Smooth muscle cell (in vitro differentiated cells): ENCODE results near the gene B3GAT1. TPM values are rescaled to one million over a fixed set of nuclear protein-coding genes. Genes with fewer than 3 reads are reported as not detected.

Experiments used
- DNase-seq: peaks from one replicate; lab custom pipeline; 2025; ENCODE audit not compliant: unreplicated experiment; lab: John Stamatoyannopoulos, UW
- H2AFZ ChIP-seq: fragments of 200-600 bp; sonication (generic); 2 replicates; pipeline ENCODE4 v1.6.0; 2016; ENCODE audit warnings: antibody characterized with exemption, low read depth, mild to moderate bottlenecking
- H3F3A ChIP-seq: fragments of 200-600 bp; sonication (generic); 2 replicates; pipeline ENCODE4 v1.6.0; 2017; ENCODE audit warnings: antibody characterized with exemption, low read depth
- H3K27ac ChIP-seq: fragments of 200-600 bp; sonication (generic); 2 replicates; pipeline ENCODE4 v1.5.1; 2016; ENCODE audit warnings: low read depth, mild to moderate bottlenecking
- H3K27me3 ChIP-seq: fragments of 200-600 bp; sonication (generic); 2 replicates; pipeline ENCODE4 v1.6.1; 2016; ENCODE audit warnings: low read depth, mild to moderate bottlenecking
- H3K36me3 ChIP-seq: fragments of 200-600 bp; sonication (generic); 2 replicates; pipeline ENCODE4 v1.5.1; 2016; ENCODE audit warnings: low read depth
- H3K4me1 ChIP-seq: fragments of 200-600 bp; sonication (generic); 2 replicates; pipeline ENCODE4 v1.5.1; 2016; ENCODE audit warnings: low read depth
- H3K4me2 ChIP-seq: fragments of 200-600 bp; sonication (generic); 2 replicates; pipeline ENCODE4 v1.6.0; 2016; ENCODE audit warnings: mild to moderate bottlenecking
- H3K4me3 ChIP-seq: fragments of 200-600 bp; sonication (generic); 2 replicates; pipeline ENCODE4 v1.5.1; 2016; ENCODE audit warnings: mild to moderate bottlenecking
- H3K79me2 ChIP-seq: fragments of 200-600 bp; sonication (generic); 2 replicates; pipeline ENCODE4 v1.6.0; 2016; ENCODE audit warnings: low read depth, mild to moderate bottlenecking
- H3K9ac ChIP-seq: fragments of 200-600 bp; sonication (generic); 2 replicates; pipeline ENCODE4 v1.6.0; 2016; ENCODE audit warnings: low read depth
- H3K9me3 ChIP-seq: fragments of 200-600 bp; sonication (generic); replicated peaks from 2 replicates; pipeline ENCODE4 v1.5.1; 2016; ENCODE audit warnings: low read depth
- H4K20me1 ChIP-seq: fragments of 200-600 bp; sonication (generic); 2 replicates; pipeline ENCODE4 v1.6.0; 2016; ENCODE audit warnings: low read depth
- WGBS: methylation state at CpG from one replicate; pipeline ENCODE4 v1.1.7; 2016; ENCODE audit warnings: low lambda C conversion rate; 5-methylcytosine and 5-hydroxymethylcytosine counted together
- polyA plus RNA-seq: library from polyadenylated mRNA; unstranded; fragments of >200 nt; fragmentation: Nextera tagmentation; extraction: Ambion mirVana; gene quantifications from 2 replicates; pipeline ENCODE4 v1.2.1, GENCODE V29; 2016
- total RNA-seq: library from RNA; depleted of rRNA; stranded (reverse); fragments of >200 nt; gene quantifications from 2 replicates; pipeline ENCODE4 v1.2.3, GENCODE V29; 2014
- TF ChIP-seq, protein P1 (sequence below): fragments of 200-600 bp; sonication (generic); IDR thresholded peaks from 2 replicates; pipeline ENCODE4 v1.5.1; 2017; ENCODE audit warnings: borderline replicate concordance, mild to moderate bottlenecking, antibody characterized with exemption; ENCODE audit not compliant: insufficient read depth, poor library complexity, severe bottlenecking

B3GAT1 gene
- total and polyA plus RNA-seq, 2 experiments from 2014 or later, result not detected

DNA sequence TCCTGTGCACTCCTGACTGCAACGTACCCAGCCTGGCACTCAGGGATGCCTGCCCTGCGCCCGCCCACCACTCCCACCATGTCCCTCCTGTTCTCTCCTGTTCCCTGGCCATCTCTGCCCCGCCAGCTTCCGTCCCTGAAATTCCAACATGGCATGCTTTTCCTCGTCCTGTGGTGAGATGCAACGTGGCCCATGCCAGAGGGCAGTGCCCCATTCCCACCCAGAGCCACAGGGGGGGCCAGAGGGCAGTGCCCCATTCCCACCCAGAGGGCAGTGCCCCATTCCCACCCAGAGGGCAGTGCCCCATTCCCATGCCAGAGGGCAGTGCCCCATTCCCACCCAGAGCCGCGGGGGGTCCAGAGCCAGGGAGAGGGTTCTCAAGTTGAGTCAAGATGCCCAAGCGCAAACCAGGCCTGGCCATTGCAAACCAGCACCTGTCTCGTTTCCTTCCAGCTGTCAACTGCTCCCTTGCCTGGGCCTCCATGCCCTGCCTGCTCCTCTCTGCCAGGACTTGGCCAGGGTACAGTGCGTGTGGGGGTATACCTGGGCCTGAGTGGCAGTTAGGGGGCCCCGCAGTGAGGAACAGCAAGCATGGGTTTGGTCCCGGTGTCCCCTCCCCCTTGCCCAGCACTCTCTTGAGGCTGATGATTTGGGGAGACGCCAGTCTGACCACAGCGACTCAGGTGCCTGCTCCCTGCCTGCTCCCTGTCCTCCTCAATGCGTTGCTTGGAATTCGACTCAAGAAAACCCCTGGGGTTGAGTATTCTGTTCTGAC is 14.6 kb downstream of the B3GAT1 start:
- 91% methylated on average over 18 of the region's 18 CpGs for whole genome bisulfite sequencing
- no peaks in the 10 kb centered on the region for H3F3A ChIP-seq
- DNase-seq, result no peak
- H3K36me3 ChIP-seq, result no peaks in the 10 kb centered on the region
- peaks cover 7% of the 10 kb centered on the region for H3K27me3 ChIP-seq
- H3K79me2 ChIP-seq, result no peaks in the 10 kb centered on the region
- TF ChIP-seq, protein P1, sequence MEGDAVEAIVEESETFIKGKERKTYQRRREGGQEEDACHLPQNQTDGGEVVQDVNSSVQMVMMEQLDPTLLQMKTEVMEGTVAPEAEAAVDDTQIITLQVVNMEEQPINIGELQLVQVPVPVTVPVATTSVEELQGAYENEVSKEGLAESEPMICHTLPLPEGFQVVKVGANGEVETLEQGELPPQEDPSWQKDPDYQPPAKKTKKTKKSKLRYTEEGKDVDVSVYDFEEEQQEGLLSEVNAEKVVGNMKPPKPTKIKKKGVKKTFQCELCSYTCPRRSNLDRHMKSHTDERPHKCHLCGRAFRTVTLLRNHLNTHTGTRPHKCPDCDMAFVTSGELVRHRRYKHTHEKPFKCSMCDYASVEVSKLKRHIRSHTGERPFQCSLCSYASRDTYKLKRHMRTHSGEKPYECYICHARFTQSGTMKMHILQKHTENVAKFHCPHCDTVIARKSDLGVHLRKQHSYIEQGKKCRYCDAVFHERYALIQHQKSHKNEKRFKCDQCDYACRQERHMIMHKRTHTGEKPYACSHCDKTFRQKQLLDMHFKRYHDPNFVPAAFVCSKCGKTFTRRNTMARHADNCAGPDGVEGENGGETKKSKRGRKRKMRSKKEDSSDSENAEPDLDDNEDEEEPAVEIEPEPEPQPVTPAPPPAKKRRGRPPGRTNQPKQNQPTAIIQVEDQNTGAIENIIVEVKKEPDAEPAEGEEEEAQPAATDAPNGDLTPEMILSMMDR, result no peak
- H3K4me2 ChIP-seq, result no peak overlapping the region
- H4K20me1 ChIP-seq, result no peaks in the 10 kb centered on the region
- H3K9me3 ChIP-seq, result no peaks in the 10 kb centered on the region
- H2AFZ ChIP-seq, result no peak overlapping the region
- no peaks in the 10 kb centered on the region for H3K4me1 ChIP-seq
- H3K9ac ChIP-seq, result no peak overlapping the region
- no peak overlapping the region for H3K4me3 ChIP-seq
- H3K27ac ChIP-seq, result no peak overlapping the region

GRCh38 chr11:134395002-134395401 is 17.0 kb downstream of the B3GAT1 start:
- no peaks in the 10 kb centered on the region for H4K20me1 ChIP-seq
- H3K27ac ChIP-seq, result no peak overlapping the region
- H3K4me3 ChIP-seq, result no peak overlapping the region
- no peak overlapping the region for H3K4me2 ChIP-seq
- H2AFZ ChIP-seq, result no peak overlapping the region
- TF ChIP-seq, protein P1, result no peak
- no peak overlapping the region for H3K9ac ChIP-seq
- no peaks in the 10 kb centered on the region for H3K4me1 ChIP-seq
- H3K27me3 ChIP-seq, result peaks cover 4% of the 10 kb centered on the region
- no peaks in the 10 kb centered on the region for H3K36me3 ChIP-seq
- WGBS, result 90% methylated on average over 12 of the region's 12 CpGs
- no peak for DNase-seq
- no peaks in the 10 kb centered on the region for H3F3A ChIP-seq
- no peaks in the 10 kb centered on the region for H3K9me3 ChIP-seq
- H3K79me2 ChIP-seq, result no peaks in the 10 kb centered on the region

- Histone ChIP-seq H4K20me1 (no peaks in the 10 kb centered on the region), H3K4me3 (no peak overlapping the region), H2AFZ (no peak overlapping the region), H3K27me3 (peaks cover 4% of the 10 kb centered on the region), H3K9ac (no peak overlapping the region), H3K79me2 (no peaks in the 10 kb centered on the region), H3K36me3 (no peaks in the 10 kb centered on the region), H3K4me1 (no peaks in the 10 kb centered on the region), H3K4me2 (no peak overlapping the region), H3K27ac (no peak overlapping the region), H3F3A (no peaks in the 10 kb centered on the region), H3K9me3 (no peaks in the 10 kb centered on the region)
- TF ChIP-seq, protein P1, result no peak
- DNase-seq, result no peak
- 92% methylated on average over 5 of the region's 10 CpGs for WGBS
Observed at GRCh38 chr11:134394311-134394710, 17.7 kb downstream of the B3GAT1 start.

- Histone ChIP-seq H3K4me2 (no peak overlapping the region), H3K27me3 (peaks cover 4% of the 10 kb centered on the region), H3K79me2 (no peaks in the 10 kb centered on the region), H3K4me1 (no peaks in the 10 kb centered on the region), H3K9me3 (no peaks in the 10 kb centered on the region), H4K20me1 (no peaks in the 10 kb centered on the region), H3K27ac (no peak overlapping the region), H3K9ac (no peak overlapping the region), H3F3A (no peaks in the 10 kb centered on the region), H3K36me3 (no peaks in the 10 kb centered on the region), H2AFZ (no peak overlapping the region), H3K4me3 (no peak overlapping the region)
- 60% methylated on average over 14 of the region's 14 CpGs for WGBS
- no peak for DNase-seq
- TF ChIP-seq, protein P1, result no peak
Observed at GRCh38 chr11:134393638-134394037, 18.4 kb downstream of the B3GAT1 start.
